ENCODE measurements around the gene COX7B2. TPM values are rescaled to one million over a fixed set of nuclear protein-coding genes. Genes with fewer than 3 reads are reported as not detected.

Gene COX7B2
- total and polyA plus RNA-seq, 2 of the 13 experiments (the other 11 are each of a cell fraction or from before 2014, with no cell fraction given), result not detected

GRCh38 chr4:46781434-46782092 is 127.5 kb downstream of the COX7B2 start:
- no peak for ATAC-seq
- FAIRE-seq, result no peak
- Histone ChIP-seq H3K9ac (ENCODE audit: insufficient read depth, low read depth, low read length) (no peak overlapping the region), H3K4me1 (ENCODE audit: insufficient read depth, low read length) (no peaks in the 10 kb centered on the region), H2AFZ (ENCODE audit: low read length) (no peak overlapping the region), H3K36me3 (replicated peaks in 1 of 2; ENCODE audit: control insufficient read depth in 1 of 2, insufficient read depth in 2 of 2, low read length in 2 of 2) (no peaks in the 10 kb centered on the region), H4K20me1 (ENCODE audit: insufficient read depth, low read length) (no peaks in the 10 kb centered on the region), H3K27ac (ENCODE audit: extremely low read length, insufficient read depth, low read length) (no peak overlapping the region), H3K9me3 (ENCODE audit: low read length) (peaks cover 20% of the 10 kb centered on the region; the same call in 1 of the 2 replicates), H3K79me2 (ENCODE audit: insufficient read depth, low read length) (no peaks in the 10 kb centered on the region), H3K27me3 (ENCODE audit: control insufficient read depth in 1 of 2, insufficient read depth in 2 of 2, low read length in 2 of 2) (no peaks in the 10 kb centered on the region), H3K4me3 (replicated peaks in 1 of 3; ENCODE audit: insufficient read depth in 1 of 3, low read depth in 2 of 3, low read length in 3 of 3) (no peak overlapping the region), H3K4me2 (ENCODE audit: low read depth, low read length) (no peak overlapping the region)
- WGBS (ENCODE audit: low lambda C conversion rate), result 73% methylated on average over 6 of the region's 25 CpGs
- no TSS peak for BruUV-seq (replicated peaks)
- ChIA-PET CTCF (ENCODE audit: low intra/inter-chr PET ratio, low total read pairs) (no interaction called here), POLR2A (no interaction called here)
- TF ChIP-seq ZNF589 (CRISPR knock-in tag; conservative IDR thresholded peaks at IDR 0.05), result no peak
- no peak for TF ChIP-seq HDAC6 (IDR thresholded peaks at IDR 0.05; ENCODE audit: low read depth, low read length)
- TF ChIP-seq NFKBIZ (CRISPR knock-in tag; IDR thresholded peaks at IDR 0.05), result no peak
- TF ChIP-seq TP53 (CRISPR knock-in tag; conservative IDR thresholded peaks at IDR 0.05), result no peak
- no peak for TF ChIP-seq ZNF749 (CRISPR knock-in tag; IDR thresholded peaks at IDR 0.05; ENCODE audit: borderline replicate concordance)
- no peak for TF ChIP-seq ZNF737 (CRISPR knock-in tag; IDR thresholded peaks at IDR 0.05; ENCODE audit: borderline replicate concordance)
- no peak for TF ChIP-seq ZBTB20 (CRISPR knock-in tag; IDR thresholded peaks at IDR 0.05; ENCODE audit: borderline replicate concordance, low read depth)
- no peak for TF ChIP-seq SRSF4 (IDR thresholded peaks at IDR 0.05; ENCODE audit: low read depth, low read length, poor library complexity, severe bottlenecking)
- DNase-seq (ENCODE audit: low spot score), result no peak
- in situ Hi-C loops (cut with HindIII; ENCODE audit: extremely low pct_ligation_motif_present, low pct_unique_long_range_greater_than_20kb) (no loop called here), intact Hi-C loops (cut with micrococcal nuclease; ENCODE audit: unreplicated experiment) (no loop called here)

GRCh38 chr4:46765465-46765864 is 143.6 kb downstream of the COX7B2 start:
- no CpG with 5 or more reads among the region's 2 CpGs for WGBS (ENCODE audit: low lambda C conversion rate)
- Histone ChIP-seq H3K27ac (ENCODE audit: extremely low read length, insufficient read depth, low read length) (no peak overlapping the region), H3K9ac (ENCODE audit: insufficient read depth, low read depth, low read length) (no peak overlapping the region), H3K9me3 (ENCODE audit: low read length) (peaks cover 21% of the 10 kb centered on the region), H3K27me3 (ENCODE audit: control insufficient read depth in 1 of 2, insufficient read depth in 2 of 2, low read length in 2 of 2) (no peaks in the 10 kb centered on the region), H3K36me3 (replicated peaks in 1 of 2; ENCODE audit: control insufficient read depth in 1 of 2, insufficient read depth in 2 of 2, low read length in 2 of 2) (no peaks in the 10 kb centered on the region), H3K4me2 (ENCODE audit: low read depth, low read length) (no peak overlapping the region), H3K4me1 (ENCODE audit: insufficient read depth, low read length) (no peaks in the 10 kb centered on the region), H3K4me3 (replicated peaks in 1 of 3; ENCODE audit: insufficient read depth in 1 of 3, low read depth in 2 of 3, low read length in 3 of 3) (no peak overlapping the region), H4K20me1 (ENCODE audit: insufficient read depth, low read length) (no peaks in the 10 kb centered on the region), H3K79me2 (ENCODE audit: insufficient read depth, low read length) (no peaks in the 10 kb centered on the region), H2AFZ (ENCODE audit: low read length) (no peak overlapping the region)
- intact Hi-C loops (cut with micrococcal nuclease; ENCODE audit: unreplicated experiment) (no loop called here), in situ Hi-C loops (cut with HindIII; ENCODE audit: extremely low pct_ligation_motif_present, low pct_unique_long_range_greater_than_20kb) (no loop called here)
- DNase-seq (ENCODE audit: low spot score) (no peak), ATAC-seq (no peak), FAIRE-seq (no peak)
- TF ChIP-seq KMT2A (CRISPR knock-in tag; IDR thresholded peaks at IDR 0.05) (no peak), AHR (CRISPR knock-in tag; IDR thresholded peaks at IDR 0.05) (no peak), FLYWCH1 (CRISPR knock-in tag; IDR thresholded peaks at IDR 0.05) (no peak)
- ChIA-PET CTCF (ENCODE audit: low intra/inter-chr PET ratio, low total read pairs) (no interaction called here), POLR2A (no interaction called here)
- BruUV-seq (replicated peaks), result no TSS peak

All from HepG2 (cell line).